Measurements from ENCODE around the gene TOP1.

TOP1 gene

DNA sequence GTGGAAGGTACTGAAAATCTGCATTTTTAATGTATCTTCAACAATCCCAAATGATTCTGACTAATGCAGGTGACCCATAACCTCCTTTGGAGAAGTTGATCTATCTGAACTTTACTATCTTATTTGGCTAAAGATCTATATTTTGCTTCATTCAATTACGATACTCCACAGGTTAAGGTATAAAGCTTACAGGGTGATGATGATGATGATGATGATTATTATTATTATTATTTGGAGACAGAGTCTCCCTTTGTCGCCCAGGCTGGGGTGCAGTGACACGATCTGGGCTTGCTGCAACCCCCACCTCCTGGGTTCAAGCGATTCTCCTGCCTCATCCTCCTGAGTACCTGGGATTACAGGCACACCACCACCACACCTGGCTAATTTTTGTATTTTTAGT, 13.1 kb downstream of the TOP1 start:
- WGBS (ENCODE audit: extremely low coverage, insufficient coverage, insufficient read length) = no CpG with 5 or more reads among the region's 4 CpGs

DNA sequence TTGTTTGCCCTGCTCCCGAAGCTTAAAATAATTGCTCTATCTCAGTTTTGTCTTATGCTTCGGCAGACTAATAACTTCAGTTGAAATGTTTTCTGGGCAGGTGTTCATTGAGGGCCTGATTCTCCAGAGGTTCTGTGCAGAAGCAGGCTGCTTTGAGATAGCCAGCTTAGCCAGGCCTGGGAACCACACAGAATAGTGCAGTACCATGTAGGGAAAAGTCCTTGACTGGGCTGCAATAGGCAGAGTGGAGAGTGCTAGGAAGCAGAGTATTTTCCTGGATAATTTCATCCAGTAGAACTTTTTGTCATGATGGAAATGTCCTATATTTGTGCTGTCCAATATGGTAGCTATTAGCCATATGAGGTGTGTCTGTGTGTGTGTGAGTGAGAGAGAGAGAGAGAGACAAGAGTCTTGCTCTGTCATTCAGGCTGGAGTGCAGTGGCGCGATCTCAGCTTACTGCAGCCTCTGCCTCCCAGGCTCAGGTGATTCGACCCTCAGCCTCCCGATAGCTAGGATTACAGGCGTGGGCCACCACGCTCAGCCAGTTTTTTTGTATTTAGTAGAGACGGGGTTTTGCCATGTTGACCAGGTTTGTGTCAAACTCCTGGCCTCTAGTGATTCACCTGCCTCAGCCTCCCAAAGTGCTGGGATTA, 15.9 kb downstream of the TOP1 start:
- Histone ChIP-seq H3K79me1 (ENCODE audit: low read length) (no peaks in the 10 kb centered on the region), H3K4me1 (ENCODE audit: control insufficient read depth in 1 of 2, insufficient read depth in 2 of 2, low read length in 2 of 2) (peaks cover 3 to 10% of the 10 kb centered on the region in 2 experiments), H2BK120ac (ENCODE audit: insufficient read depth, low read length, poor library complexity) (no peak overlapping the region), H3K14ac (ENCODE audit: low read length) (no peak overlapping the region), H4K12ac (ENCODE audit: low read depth, low read length) (no peak overlapping the region), H2AK5ac (ENCODE audit: low read length) (no peak overlapping the region), H3K36me3 (ENCODE audit: control insufficient read depth in 1 of 2, insufficient read depth in 2 of 2, low read length in 2 of 2) (peaks cover 0 to 9% of the 10 kb centered on the region in 2 experiments), H3K4ac (ENCODE audit: low read depth, low read length) (peak overlapping the region; percentile 40), H3K27ac (ENCODE audit: low read depth, low read length) (no peak overlapping the region), H2BK12ac (ENCODE audit: low read length) (no peak overlapping the region), H3K9me3 (ENCODE audit: insufficient read depth, low read depth, low read length) (no peaks in the 10 kb centered on the region), H3K27me3 (ENCODE audit: insufficient read depth, low read length) (no peaks in the 10 kb centered on the region), H2BK5ac (ENCODE audit: low read depth, low read length, poor library complexity) (no peak overlapping the region), H4K91ac (ENCODE audit: low read depth, low read length) (no peak overlapping the region), H3K9ac (ENCODE audit: low read length) (no peak overlapping the region), H3K18ac (ENCODE audit: low read length) (no peak overlapping the region), H3K79me2 (ENCODE audit: control insufficient read depth, insufficient read depth, low read length, poor library complexity) (peaks cover 11% of the 10 kb centered on the region), H2AFZ (ENCODE audit: insufficient read depth, low read length, poor library complexity) (no peak overlapping the region), H4K8ac (ENCODE audit: low read depth, low read length) (no peak overlapping the region), H3K4me3 (ENCODE audit: low read depth, low read length) (no peak overlapping the region), H3K23ac (ENCODE audit: low read length) (no peak overlapping the region), H3K4me2 (ENCODE audit: low read length) (no peak overlapping the region)
- no peak for DNase-seq
- no CpG with 5 or more reads among the region's 9 CpGs for WGBS (ENCODE audit: extremely low coverage, insufficient coverage, insufficient read length)

More for the DNA sequence above, 13.1 kb downstream of the TOP1 start:
- Histone ChIP-seq H2AFZ (ENCODE audit: insufficient read depth, low read length, poor library complexity) (no peak overlapping the region), H3K9ac (ENCODE audit: low read length) (no peak overlapping the region), H3K23ac (ENCODE audit: low read length) (no peak overlapping the region), H4K12ac (ENCODE audit: low read depth, low read length) (no peak overlapping the region), H3K4ac (ENCODE audit: low read depth, low read length) (peak overlapping the region; percentile 69), H3K27ac (ENCODE audit: low read depth, low read length) (no peak overlapping the region), H3K4me2 (ENCODE audit: low read length) (no peak overlapping the region), H2BK5ac (ENCODE audit: low read depth, low read length, poor library complexity) (no peak overlapping the region), H3K9me3 (ENCODE audit: insufficient read depth, low read depth, low read length) (no peaks in the 10 kb centered on the region), H4K8ac (ENCODE audit: low read depth, low read length) (no peak overlapping the region), H3K18ac (ENCODE audit: low read length) (peak overlapping the region; percentile 45), H2AK5ac (ENCODE audit: low read length) (no peak overlapping the region), H2BK12ac (ENCODE audit: low read length) (no peak overlapping the region), H3K79me1 (ENCODE audit: low read length) (no peaks in the 10 kb centered on the region), H4K91ac (ENCODE audit: low read depth, low read length) (no peak overlapping the region), H3K14ac (ENCODE audit: low read length) (no peak overlapping the region), H3K79me2 (ENCODE audit: control insufficient read depth, insufficient read depth, low read length, poor library complexity) (peaks cover 9% of the 10 kb centered on the region), H3K4me1 (ENCODE audit: control insufficient read depth in 1 of 2, insufficient read depth in 2 of 2, low read length in 2 of 2) (peaks cover under 1 to 2% of the 10 kb centered on the region in 2 experiments), H2BK120ac (ENCODE audit: insufficient read depth, low read length, poor library complexity) (no peak overlapping the region), H3K27me3 (ENCODE audit: insufficient read depth, low read length) (no peaks in the 10 kb centered on the region), H3K36me3 (ENCODE audit: control insufficient read depth in 1 of 2, insufficient read depth in 2 of 2, low read length in 2 of 2) (peaks cover 0 to 9% of the 10 kb centered on the region in 2 experiments), H3K4me3 (ENCODE audit: low read depth, low read length) (no peak overlapping the region)
- DNase-seq = no peak

DNA sequence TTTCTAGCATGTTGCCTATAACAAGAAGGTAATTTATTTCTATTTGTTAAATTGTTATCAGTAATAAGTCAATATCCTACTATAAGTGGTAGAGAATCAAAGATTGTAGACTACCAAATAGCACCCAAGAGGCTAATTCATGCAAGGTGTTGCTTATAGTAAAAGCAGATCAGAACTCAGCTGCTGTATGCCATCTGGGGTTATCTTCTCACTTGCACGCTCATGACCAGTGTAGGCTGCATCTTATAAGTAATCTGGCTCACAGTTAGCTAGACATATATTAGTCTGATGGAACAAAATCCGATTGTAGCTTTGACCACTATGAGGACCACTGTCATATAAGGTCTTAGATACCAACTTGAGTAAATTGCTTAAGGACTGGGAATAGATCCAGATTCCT, 17.0 kb downstream of the TOP1 start:
- Histone ChIP-seq H4K8ac (ENCODE audit: low read depth, low read length) (no peak overlapping the region), H3K9ac (ENCODE audit: low read length) (no peak overlapping the region), H3K9me3 (ENCODE audit: insufficient read depth, low read depth, low read length) (no peaks in the 10 kb centered on the region), H2AFZ (ENCODE audit: insufficient read depth, low read length, poor library complexity) (no peak overlapping the region), H3K4ac (ENCODE audit: low read depth, low read length) (no peak overlapping the region), H3K23ac (ENCODE audit: low read length) (no peak overlapping the region), H3K27me3 (ENCODE audit: insufficient read depth, low read length) (no peaks in the 10 kb centered on the region), H3K4me3 (ENCODE audit: low read depth, low read length) (no peak overlapping the region), H2BK12ac (ENCODE audit: low read length) (no peak overlapping the region), H3K79me1 (ENCODE audit: low read length) (no peaks in the 10 kb centered on the region), H2BK5ac (ENCODE audit: low read depth, low read length, poor library complexity) (no peak overlapping the region), H2AK5ac (ENCODE audit: low read length) (no peak overlapping the region), H3K18ac (ENCODE audit: low read length) (no peak overlapping the region), H3K4me1 (ENCODE audit: control insufficient read depth in 1 of 2, insufficient read depth in 2 of 2, low read length in 2 of 2) (peaks cover 6 to 10% of the 10 kb centered on the region in 2 experiments), H2BK120ac (ENCODE audit: insufficient read depth, low read length, poor library complexity) (no peak overlapping the region), H3K27ac (ENCODE audit: low read depth, low read length) (no peak overlapping the region), H3K36me3 (ENCODE audit: control insufficient read depth in 1 of 2, insufficient read depth in 2 of 2, low read length in 2 of 2) (peaks cover 0 to 9% of the 10 kb centered on the region in 2 experiments), H3K14ac (ENCODE audit: low read length) (no peak overlapping the region), H4K12ac (ENCODE audit: low read depth, low read length) (no peak overlapping the region), H3K4me2 (ENCODE audit: low read length) (no peak overlapping the region), H3K79me2 (ENCODE audit: control insufficient read depth, insufficient read depth, low read length, poor library complexity) (peaks cover 11% of the 10 kb centered on the region), H4K91ac (ENCODE audit: low read depth, low read length) (no peak overlapping the region)
- DNase-seq = no peak
- no CpG with 5 or more reads among the region's 2 CpGs for WGBS (ENCODE audit: extremely low coverage, insufficient coverage, insufficient read length)

DNA sequence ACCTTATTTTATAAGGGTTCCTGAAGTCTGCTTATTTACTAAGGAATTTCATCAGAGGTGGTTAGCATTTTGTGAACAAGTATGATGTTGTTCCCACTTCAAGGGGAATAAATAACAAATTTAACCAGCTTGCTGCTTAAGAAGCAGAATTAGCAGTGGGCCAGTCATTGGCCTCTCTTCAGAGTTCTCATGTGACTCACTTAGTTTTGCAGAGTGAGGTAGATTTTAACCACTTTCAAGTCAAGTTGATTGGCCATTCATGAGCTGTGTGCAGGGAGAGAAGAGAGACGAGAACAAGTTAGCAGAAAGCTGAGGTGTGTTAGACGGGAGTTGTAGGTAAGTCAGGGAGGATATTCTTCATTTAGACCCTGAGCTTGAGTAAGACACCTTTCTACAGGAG, 18.1 kb downstream of the TOP1 start:
- Histone ChIP-seq H3K4me1 (ENCODE audit: control insufficient read depth in 1 of 2, insufficient read depth in 2 of 2, low read length in 2 of 2) (peaks cover 8 to 10% of the 10 kb centered on the region in 2 experiments), H3K79me2 (ENCODE audit: control insufficient read depth, insufficient read depth, low read length, poor library complexity) (peaks cover 13% of the 10 kb centered on the region), H3K18ac (ENCODE audit: low read length) (no peak overlapping the region), H2BK120ac (ENCODE audit: insufficient read depth, low read length, poor library complexity) (no peak overlapping the region), H3K14ac (ENCODE audit: low read length) (no peak overlapping the region), H3K36me3 (ENCODE audit: control insufficient read depth in 1 of 2, insufficient read depth in 2 of 2, low read length in 2 of 2) (peaks cover 0 to 6% of the 10 kb centered on the region in 2 experiments), H4K12ac (ENCODE audit: low read depth, low read length) (no peak overlapping the region), H2BK12ac (ENCODE audit: low read length) (no peak overlapping the region), H2BK5ac (ENCODE audit: low read depth, low read length, poor library complexity) (no peak overlapping the region), H3K9me3 (ENCODE audit: insufficient read depth, low read depth, low read length) (no peaks in the 10 kb centered on the region), H4K8ac (ENCODE audit: low read depth, low read length) (no peak overlapping the region), H4K91ac (ENCODE audit: low read depth, low read length) (no peak overlapping the region), H2AFZ (ENCODE audit: insufficient read depth, low read length, poor library complexity) (no peak overlapping the region), H3K9ac (ENCODE audit: low read length) (no peak overlapping the region), H3K4me2 (ENCODE audit: low read length) (no peak overlapping the region), H3K4ac (ENCODE audit: low read depth, low read length) (peak overlapping the region; percentile 83), H2AK5ac (ENCODE audit: low read length) (no peak overlapping the region), H3K27ac (ENCODE audit: low read depth, low read length) (no peak overlapping the region), H3K27me3 (ENCODE audit: insufficient read depth, low read length) (no peaks in the 10 kb centered on the region), H3K79me1 (ENCODE audit: low read length) (no peaks in the 10 kb centered on the region), H3K4me3 (ENCODE audit: low read depth, low read length) (no peak overlapping the region), H3K23ac (ENCODE audit: low read length) (no peak overlapping the region)
- no CpG with 5 or more reads among the region's 2 CpGs for WGBS (ENCODE audit: extremely low coverage, insufficient coverage, insufficient read length)
- DNase-seq = no peak
